ENCODE data around the gene CDC26. TPM values are rescaled to one million over a fixed set of nuclear protein-coding genes. Genes with fewer than 3 reads are reported as not detected.
A peak's percentile ranks its signal among the peaks of the same experiment; 100 is the strongest.

Gene CDC26
- total and polyA plus RNA-seq, 8 donors, result 7.2 to 66.4 (median 27.1) TPM

- Histone ChIP-seq H3K4me1 (peaks cover 6 to 39% (median 11%) of the 10 kb centered on the region in 4 donors), H3K27ac (no peak overlapping the region), H3K36me3 (no peaks in the 10 kb centered on the region), H3K4me3 (no peak overlapping the region), H3K27me3 (no peaks in the 10 kb centered on the region), H3K9me3 (no peaks in the 10 kb centered on the region)
- TF ChIP-seq EP300 (IDR thresholded peaks at IDR 0.05) (no peak), POLR2A (IDR thresholded peaks at IDR 0.05) (no peak), CTCF (IDR thresholded peaks at IDR 0.05) (no peak), POLR2AphosphoS5 (IDR thresholded peaks at IDR 0.05) (no peak)
- intact Hi-C loops (cut with DNase I; ENCODE audit: low total_unique reads), result no loop called here
- DNase-seq, result peak in 1 of 2 donors; percentile 45
- 35 to 61% (median 39%) methylated on average over 3 of the region's 3 CpGs for WGBS, 5 donors
Measured at GRCh38 chr9:113228130-113228665, 47.2 kb downstream of the CDC26 start.

GRCh38 chr9:113227436-113227835 lies 47.9 kb downstream of the CDC26 start:
- 5 to 80% (median 47%) methylated on average over 1 of the region's 1 CpG for WGBS, 5 donors
- no peak overlapping the region for H3K4me3 ChIP-seq
- no peaks in the 10 kb centered on the region for H3K36me3 ChIP-seq
- H3K4me1 ChIP-seq, result peaks cover 5 to 39% (median 13%) of the 10 kb centered on the region in 4 donors
- no peaks in the 10 kb centered on the region for H3K9me3 ChIP-seq
- peak overlapping the region in 1 of 5 donors; percentile 12 for H3K27ac ChIP-seq
- no peak for DNase-seq
- intact Hi-C loops (cut with DNase I; ENCODE audit: low total_unique reads), result no loop called here
- TF ChIP-seq POLR2A (IDR thresholded peaks at IDR 0.05) (no peak), POLR2AphosphoS5 (IDR thresholded peaks at IDR 0.05) (no peak), EP300 (IDR thresholded peaks at IDR 0.05) (no peak), CTCF (IDR thresholded peaks at IDR 0.05) (no peak)
- H3K27me3 ChIP-seq, result no peaks in the 10 kb centered on the region

DNA sequence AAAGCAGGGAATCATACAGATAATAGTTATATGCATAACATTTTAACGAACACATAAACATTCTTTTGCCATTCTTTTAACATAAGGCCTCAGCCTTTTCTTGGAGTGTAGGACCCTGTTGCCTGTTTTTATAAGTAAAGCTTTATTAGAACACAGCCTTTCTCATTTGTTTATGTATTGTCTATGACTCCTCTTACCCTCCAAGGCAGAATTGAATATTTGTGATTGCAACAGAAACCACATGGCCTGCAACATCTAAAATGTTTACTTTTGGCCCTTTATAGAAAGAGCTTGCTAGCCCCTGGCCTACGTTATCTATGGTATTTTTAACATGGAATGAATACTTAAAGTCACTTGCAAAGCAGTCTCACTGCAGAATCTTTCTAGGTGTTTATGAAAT lies 51.4 kb downstream of the CDC26 start:
- intact Hi-C loops (cut with DNase I; ENCODE audit: low total_unique reads), result no loop called here
- no peak for DNase-seq

GRCh38 chr9:113222482-113222841 lies 52.9 kb downstream of the CDC26 start:
- Histone ChIP-seq H3K36me3 (no peaks in the 10 kb centered on the region), H3K4me3 (peak overlapping the region; percentile 71 to 75 (median 72)), H3K9me3 (no peaks in the 10 kb centered on the region), H3K27me3 (no peaks in the 10 kb centered on the region), H3K4me1 (peaks cover 28 to 65% (median 41%) of the 10 kb centered on the region in 4 donors), H3K27ac (peak overlapping the region in 4 of 5 donors; percentile 79 to 93 (median 92))
- intact Hi-C loops (cut with DNase I; ENCODE audit: low total_unique reads), result no loop called here
- WGBS, 5 donors, result 29 to 48% (median 34%) methylated on average over 5 of the region's 5 CpGs
- TF ChIP-seq POLR2AphosphoS5 (IDR thresholded peaks at IDR 0.05) (peak in 1 of 3 donors; percentile 28), POLR2A (IDR thresholded peaks at IDR 0.05) (no peak)
- DNase-seq, result peak in 1 of 2 donors; percentile 48

More for the DNA sequence above, 51.4 kb downstream of the CDC26 start:
- Histone ChIP-seq H3K4me3 (no peak overlapping the region), H3K27ac (no peak overlapping the region), H3K27me3 (no peaks in the 10 kb centered on the region), H3K9me3 (no peaks in the 10 kb centered on the region), H3K36me3 (no peaks in the 10 kb centered on the region), H3K4me1 (peaks cover 22 to 63% (median 31%) of the 10 kb centered on the region in 4 donors)
- TF ChIP-seq CTCF (IDR thresholded peaks at IDR 0.05), result no peak
- no peak for TF ChIP-seq POLR2AphosphoS5 (IDR thresholded peaks at IDR 0.05)
- no peak for TF ChIP-seq POLR2A (IDR thresholded peaks at IDR 0.05)
- TF ChIP-seq EP300 (IDR thresholded peaks at IDR 0.05), result no peak
- WGBS, 5 donors, result 71 to 90% (median 80%) methylated on average over 2 of the region's 2 CpGs

DNA sequence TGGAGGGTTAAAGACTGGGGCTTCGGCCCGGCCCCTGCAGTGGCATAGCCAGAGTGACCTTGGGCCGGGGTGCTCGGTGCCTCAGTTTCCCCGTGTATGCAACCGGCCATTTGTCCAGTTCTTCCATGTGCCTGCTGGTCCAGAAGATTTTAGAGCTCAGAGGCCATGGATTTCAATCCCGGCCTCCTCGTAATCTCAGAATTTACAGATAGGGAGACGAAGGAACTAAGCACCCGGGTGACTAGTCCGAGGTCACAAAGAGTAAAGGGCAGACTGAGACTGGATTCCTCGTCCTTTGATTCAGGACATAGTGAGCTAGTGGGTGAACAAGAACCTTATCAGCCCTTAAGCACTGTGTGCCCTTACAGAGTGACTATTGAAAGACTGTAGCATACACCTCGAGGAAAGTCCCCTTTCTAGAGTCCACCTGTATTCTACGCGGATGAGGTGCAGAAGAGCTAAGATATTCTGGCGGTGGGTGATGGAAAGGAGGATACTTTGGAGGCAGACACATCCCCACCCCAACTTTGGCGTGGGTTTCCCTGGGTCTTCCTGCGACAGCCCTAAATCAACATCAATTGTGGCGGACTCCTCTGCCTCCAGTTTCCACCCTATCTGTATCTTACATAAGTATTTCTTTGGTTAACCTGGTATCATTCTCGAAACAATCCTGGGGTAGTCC lies 53.4 kb downstream of the CDC26 start:
- Histone ChIP-seq H3K9me3 (no peaks in the 10 kb centered on the region), H3K4me3 (peak overlapping the region; percentile 71 to 75 (median 72)), H3K36me3 (no peaks in the 10 kb centered on the region), H3K4me1 (peaks cover 28 to 66% (median 43%) of the 10 kb centered on the region in 4 donors), H3K27ac (peak overlapping the region; percentile 79 to 93 (median 90)), H3K27me3 (no peaks in the 10 kb centered on the region)
- intact Hi-C loops (cut with DNase I; ENCODE audit: low total_unique reads), result no loop called here
- peak in 1 of 2 donors; percentile 53 for DNase-seq
- TF ChIP-seq CTCF (IDR thresholded peaks at IDR 0.05) (no peak), POLR2A (IDR thresholded peaks at IDR 0.05) (no peak), POLR2AphosphoS5 (IDR thresholded peaks at IDR 0.05) (no peak), EP300 (IDR thresholded peaks at IDR 0.05) (no peak)
- WGBS, 5 donors, result 8 to 11% (median 9%) methylated on average over 20 of the region's 20 CpGs
